HL-60 (cell line): ENCODE measurements around the gene MBNL1.

ENCODE experiments used
- DNase-seq, 2 experiments: peaks; one replicate each; pipeline ENCODE4 v3.0.0-alpha.2; 2010 to 2020; ENCODE audit warnings: low read depth in 1 of 2, low spot score in 1 of 2
- H3K27ac ChIP-seq: fragments of 250-450 bp; sonication (Bioruptor Pico); replicated peaks from 2 replicates; pipeline ENCODE4 v1.5.1; 2020; ENCODE audit warnings: mild to moderate bottlenecking, moderate library complexity
- H3K27me3 ChIP-seq: fragments of 250-450 bp; sonication (Bioruptor Pico); 2 replicates; pipeline ENCODE4 v1.5.1; 2021; ENCODE audit warnings: mild to moderate bottlenecking, moderate library complexity; ENCODE audit not compliant: insufficient read depth, poor library complexity, severe bottlenecking
- H3K4me3 ChIP-seq: replicated peaks from 2 replicates; pipeline ENCODE4 v1.5.1; 2011; ENCODE audit warnings: mild to moderate bottlenecking, control low read depth, low read length; ENCODE audit not compliant: insufficient read depth
- CTCF ChIP-seq: IDR thresholded peaks from one replicate; pipeline ENCODE4 v1.5.1; 2011; ENCODE audit warnings: low read length, control low read depth, inconsistent platforms; ENCODE audit not compliant: insufficient read depth
- GABPA ChIP-seq: IDR thresholded peaks from 2 replicates; pipeline ENCODE4 v1.6.1; 2012; ENCODE audit warnings: low read depth
- POLR2AphosphoS5 ChIP-seq: IDR thresholded peaks from 2 replicates; pipeline ENCODE4 v1.6.1; 2012; ENCODE audit warnings: low read depth
- REST ChIP-seq: IDR thresholded peaks from 2 replicates; pipeline ENCODE4 v1.6.1; 2012; ENCODE audit warnings: low read depth; ENCODE audit not compliant: insufficient replicate concordance
- SPI1 ChIP-seq: IDR thresholded peaks from 2 replicates; pipeline ENCODE4 v1.6.1; 2012; ENCODE audit warnings: low read depth, mild to moderate bottlenecking, borderline replicate concordance

The MBNL1 gene

GRCh38 chr3:152421162-152421561 lies 152.4 kb downstream of the MBNL1 start:
- no peaks in the 10 kb centered on the region for H3K27me3 ChIP-seq
- H3K4me3 ChIP-seq = no peak overlapping the region
- H3K27ac ChIP-seq = no peak overlapping the region
- TF ChIP-seq CTCF (no peak), GABPA (no peak), SPI1 (no peak), POLR2AphosphoS5 (no peak), REST (no peak)
- no peak for DNase-seq

GRCh38 chr3:152426393-152426792 lies 157.7 kb downstream of the MBNL1 start:
- no peak for TF ChIP-seq REST
- no peak for TF ChIP-seq CTCF
- no peak for TF ChIP-seq POLR2AphosphoS5
- no peak overlapping the region; the same call in 1 of the 2 replicates for H3K27ac ChIP-seq
- no peak for DNase-seq

GRCh38 chr3:152428577-152428976 lies 159.8 kb downstream of the MBNL1 start:
- no peak for DNase-seq
- no peak overlapping the region for H3K4me3 ChIP-seq
- no peak for TF ChIP-seq CTCF
- no peak for TF ChIP-seq GABPA
- TF ChIP-seq REST = no peak
- no peak for TF ChIP-seq SPI1
- TF ChIP-seq POLR2AphosphoS5 = no peak
- no peak overlapping the region for H3K27ac ChIP-seq
- H3K27me3 ChIP-seq = no peaks in the 10 kb centered on the region

More at GRCh38 chr3:152426393-152426792, 157.7 kb downstream of the MBNL1 start:
- Histone ChIP-seq H3K27me3 (no peaks in the 10 kb centered on the region), H3K4me3 (no peak overlapping the region)
